RWPE2 (cell line): Measurements from ENCODE around the gene PRDX3.

Experiments
- ATAC-seq: fragments of 200-7000 bp; cut with Tn5 transposase; 3 replicates; pipeline ENCODE4 v1.9.1; 2021; ENCODE audit warnings: low read depth
- DNase-seq: peaks from one replicate; pipeline ENCODE4 v3.0.0-alpha.2; 2020; ENCODE audit warnings: low spot score
- H3K27ac ChIP-seq: fragments of 450-650 bp; 2 replicates; pipeline ENCODE4 v1.5.1; 2017; ENCODE audit warnings: mild to moderate bottlenecking; ENCODE audit not compliant: poor library complexity, severe bottlenecking
- H3K27me3 ChIP-seq: fragments of 250-450 bp; sonication (Bioruptor Pico); 2 replicates; pipeline ENCODE4 v1.5.1; 2021; ENCODE audit warnings: mild to moderate bottlenecking, moderate library complexity; ENCODE audit not compliant: insufficient read depth, poor library complexity, severe bottlenecking
- H3K36me3 ChIP-seq: fragments of 250-450 bp; sonication (Bioruptor Pico); 2 replicates; pipeline ENCODE4 v1.5.1; 2020; ENCODE audit warnings: low read depth, mild to moderate bottlenecking, moderate library complexity
- H3K4me1 ChIP-seq: fragments of 250-450 bp; sonication (Bioruptor Pico); 2 replicates; pipeline ENCODE4 v1.5.1; 2021; ENCODE audit warnings: mild to moderate bottlenecking, moderate library complexity; ENCODE audit not compliant: insufficient read depth, poor library complexity, severe bottlenecking
- H3K4me3 ChIP-seq: fragments of 250-450 bp; sonication (Bioruptor Pico); 2 replicates; pipeline ENCODE4 v1.5.1; 2021; ENCODE audit warnings: mild to moderate bottlenecking, moderate library complexity; ENCODE audit not compliant: severe bottlenecking
- H3K9me3 ChIP-seq: fragments of 250-450 bp; sonication (Bioruptor Pico); 2 replicates; pipeline ENCODE4 v1.5.1; 2021; ENCODE audit warnings: mild to moderate bottlenecking, moderate library complexity; ENCODE audit not compliant: severe bottlenecking
- CTCF ChIP-seq: fragments of 450-650 bp; IDR thresholded peaks from one replicate; pipeline ENCODE4 v1.5.1; 2017; ENCODE audit warnings: mild to moderate bottlenecking, moderate library complexity; ENCODE audit not compliant: poor library complexity, severe bottlenecking

The PRDX3 gene

GRCh38 chr10:119207713-119208552 lies 29.3 kb upstream of the PRDX3 start:
- Histone ChIP-seq H3K4me3 (peak overlapping the region; percentile 61), H3K4me1 (peaks cover 19% of the 10 kb centered on the region), H3K36me3 (no peaks in the 10 kb centered on the region), H3K27ac (peak overlapping the region; percentile 72), H3K9me3 (no peaks in the 10 kb centered on the region), H3K27me3 (no peaks in the 10 kb centered on the region)
- peak; percentile 65 for DNase-seq
- ATAC-seq: peak; percentile 47
- no peak for TF ChIP-seq CTCF

- Histone ChIP-seq H3K27ac (peak within 1 kb of the TSS; percentile 72), H3K9me3 (no peaks in the 10 kb centered on the region), H3K36me3 (no peaks in the 10 kb centered on the region), H3K4me1 (peaks cover 19% of the 10 kb centered on the region), H3K27me3 (no peaks in the 10 kb centered on the region), H3K4me3 (peak within 1 kb of the TSS; percentile 61)
- DNase-seq (peak; percentile 91), ATAC-seq (peak; percentile 82)
- no peak for TF ChIP-seq CTCF
Observed at GRCh38 chr10:119207366-119207666, 28.7 kb upstream of the PRDX3 start, which contains the start of gene GRK5. TSS of gene GRK5 (plus strand) at chr10:119207571. CDS start at chr10:119207918, 347 bp downstream.

- no peaks in the 10 kb centered on the region for H3K9me3 ChIP-seq
- TF ChIP-seq CTCF: peak; percentile 93
- peaks cover 17% of the 10 kb centered on the region for H3K4me1 ChIP-seq
- H3K4me3 ChIP-seq: peak overlapping the region; percentile 61
- no peaks in the 10 kb centered on the region for H3K36me3 ChIP-seq
- ATAC-seq (peak; percentile 26), DNase-seq (no peak)
- no peaks in the 10 kb centered on the region for H3K27me3 ChIP-seq
- peak overlapping the region; percentile 72 for H3K27ac ChIP-seq
Observed at GRCh38 chr10:119206603-119207365, 28.2 kb upstream of the PRDX3 start.

- no peaks in the 10 kb centered on the region for H3K36me3 ChIP-seq
- ATAC-seq: no peak
- no peak for TF ChIP-seq CTCF
- no peaks in the 10 kb centered on the region for H3K27me3 ChIP-seq
- peaks cover 15% of the 10 kb centered on the region for H3K4me1 ChIP-seq
- peak overlapping the region; percentile 61 for H3K4me3 ChIP-seq
- DNase-seq: no peak
- H3K9me3 ChIP-seq: no peaks in the 10 kb centered on the region
- peak overlapping the region; percentile 72 for H3K27ac ChIP-seq
Observed at GRCh38 chr10:119205894-119206602, 27.4 kb upstream of the PRDX3 start.
